Measurements from ENCODE around the gene LGALS9C.
"Not testable (repeated sequence)": the region's sequence is repeated elsewhere in the genome, so short reads cannot be mapped to it uniquely, and the experiment has no call there.

Gene LGALS9C

GRCh38 chr17:18476508-18477308 lies at the start of gene LGALS9C:
LGALS9C (plus strand) TSS chr17:18476789; CDS start chr17:18476855, 66 bp downstream.
- FAIRE-seq; DNase-seq (ENCODE audit: insufficient read length, low spot score): not testable (repeated sequence)

GRCh38 chr17:18432206-18432605 lies 44.4 kb upstream of the LGALS9C start:
- not testable (repeated sequence) for FAIRE-seq; DNase-seq (ENCODE audit: insufficient read length, low spot score)

GRCh38 chr17:18439465-18439870 lies 37.1 kb upstream of the LGALS9C start:
- not testable (repeated sequence) for FAIRE-seq; DNase-seq (ENCODE audit: insufficient read length, low spot score)

- not testable (repeated sequence) for FAIRE-seq; DNase-seq (ENCODE audit: insufficient read length, low spot score)
Observed at GRCh38 chr17:18442093-18442492, 34.5 kb upstream of the LGALS9C start.

DNA sequence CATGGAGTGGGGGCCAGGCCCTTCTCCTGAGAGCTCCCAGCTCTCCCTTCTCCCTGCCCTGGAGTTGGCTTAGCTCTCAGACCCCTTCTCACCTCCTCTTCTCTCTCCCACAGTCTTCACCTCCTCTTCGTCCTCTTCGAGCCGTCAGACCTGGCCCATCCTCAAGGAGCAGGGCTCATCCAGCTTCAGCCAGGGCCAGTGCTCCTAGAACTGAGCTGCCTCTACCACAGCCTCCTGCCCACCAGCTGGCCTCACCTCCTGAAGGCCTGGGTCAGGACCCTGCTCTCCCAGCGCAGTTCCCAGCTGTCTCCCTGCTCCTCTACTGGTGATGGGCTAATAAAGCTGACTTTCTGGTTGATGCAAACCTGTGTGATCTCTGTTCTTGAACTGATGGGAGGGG lies 34.1 kb upstream of the LGALS9C start:
- not testable (repeated sequence) for FAIRE-seq; DNase-seq (ENCODE audit: insufficient read length, low spot score)

- FAIRE-seq, result not testable (repeated sequence)
Observed at GRCh38 chr17:18447476-18448205, 28.9 kb upstream of the LGALS9C start.

GRCh38 chr17:18448311-18448710 lies 28.3 kb upstream of the LGALS9C start:
- DNase-seq (ENCODE audit: insufficient read length, low spot score); FAIRE-seq: not testable (repeated sequence)

More at GRCh38 chr17:18447476-18448205, 28.9 kb upstream of the LGALS9C start:
- not testable (repeated sequence) for DNase-seq (ENCODE audit: insufficient read length, low spot score)

GRCh38 chr17:18449833-18450232 lies 26.8 kb upstream of the LGALS9C start:
- DNase-seq (ENCODE audit: insufficient read length, low spot score); FAIRE-seq: not testable (repeated sequence)

GRCh38 chr17:18450998-18451397 lies 25.6 kb upstream of the LGALS9C start:
- not testable (repeated sequence) for FAIRE-seq; DNase-seq (ENCODE audit: insufficient read length, low spot score)

DNA sequence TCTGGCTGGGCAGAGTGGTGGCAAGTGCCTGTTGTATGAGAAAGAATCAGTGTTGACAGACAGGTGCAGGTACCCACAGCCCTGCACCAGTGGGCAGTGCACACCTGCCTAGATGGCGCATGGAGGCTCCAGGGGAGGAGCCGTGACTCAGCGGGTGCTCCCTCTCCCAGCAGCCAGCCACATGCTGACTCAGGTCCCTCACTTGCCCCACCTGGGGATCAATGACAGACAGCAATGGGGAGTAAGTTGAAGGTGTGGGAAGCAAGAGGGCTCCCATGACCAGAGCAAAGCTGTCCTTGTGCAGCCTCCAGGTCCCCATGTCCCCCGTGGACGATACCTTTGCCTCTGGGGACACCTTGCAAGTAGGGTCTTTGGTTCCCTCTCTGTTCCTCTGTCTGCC lies 24.6 kb upstream of the LGALS9C start:
- not testable (repeated sequence) for FAIRE-seq; DNase-seq (ENCODE audit: insufficient read length, low spot score)

- DNase-seq (ENCODE audit: insufficient read length, low spot score); FAIRE-seq: not testable (repeated sequence)
Observed at GRCh38 chr17:18459035-18459434, 17.6 kb upstream of the LGALS9C start.

GRCh38 chr17:18463831-18464502 lies 12.6 kb upstream of the LGALS9C start:
- not testable (repeated sequence) for FAIRE-seq; DNase-seq (ENCODE audit: insufficient read length, low spot score)

DNA sequence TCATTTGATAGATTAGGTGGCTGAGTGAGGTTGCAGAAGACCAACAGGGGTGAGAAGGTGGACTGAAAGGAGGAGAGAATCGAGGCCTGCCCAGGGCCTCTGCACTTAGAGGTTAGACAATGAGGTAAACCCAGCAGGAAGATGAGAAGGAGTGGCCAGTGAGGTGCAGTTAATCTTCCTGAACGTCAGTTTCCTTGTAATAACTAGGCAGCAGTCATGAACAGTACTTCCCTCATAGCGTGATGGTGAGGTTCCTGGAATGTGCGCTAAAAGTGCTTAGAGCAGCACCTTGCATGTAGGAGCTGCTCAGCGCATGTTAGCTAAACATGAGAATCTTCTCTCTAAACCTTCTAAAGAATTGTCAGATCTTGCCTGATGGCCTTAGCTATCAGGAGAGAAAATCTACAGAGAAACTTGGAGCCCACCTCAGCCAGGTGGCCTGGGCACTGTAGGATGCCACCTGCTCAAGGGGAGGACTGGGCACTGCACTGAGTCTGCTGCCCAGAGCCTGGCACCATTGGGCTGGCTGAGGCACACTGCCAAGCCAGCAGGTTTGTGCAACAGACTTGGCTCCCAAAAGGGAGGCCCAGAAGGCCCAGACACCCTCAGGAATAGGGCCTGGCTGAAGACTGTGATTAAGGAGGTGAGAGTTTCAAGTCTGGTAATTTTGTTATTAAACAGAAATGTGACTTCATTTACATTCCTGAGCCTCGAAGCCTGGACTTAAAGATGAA lies 10.2 kb upstream of the LGALS9C start:
- FAIRE-seq; DNase-seq (ENCODE audit: insufficient read length, low spot score): not testable (repeated sequence)

DNA sequence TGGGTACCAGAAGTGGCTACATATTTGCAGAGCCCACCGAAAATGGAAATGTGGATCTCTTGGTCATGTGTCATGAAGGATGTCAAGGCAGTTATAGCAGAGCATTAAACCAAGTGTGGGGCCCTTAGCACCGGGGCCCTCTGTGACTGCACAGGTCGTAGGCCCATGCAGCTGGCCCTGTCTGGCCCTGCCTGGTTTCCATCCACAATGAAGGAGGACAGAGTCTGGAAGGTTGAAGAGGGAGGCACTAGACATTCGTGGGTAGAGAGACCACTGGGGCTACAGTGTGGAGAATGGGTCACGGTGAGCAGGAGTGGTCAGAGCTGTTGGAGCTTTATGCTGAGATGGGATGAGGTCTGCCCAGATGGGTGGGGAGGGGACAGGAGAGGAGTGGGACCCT lies 9.6 kb upstream of the LGALS9C start:
- not testable (repeated sequence) for DNase-seq (ENCODE audit: insufficient read length, low spot score); FAIRE-seq

- not testable (repeated sequence) for FAIRE-seq; DNase-seq (ENCODE audit: insufficient read length, low spot score)
Observed at GRCh38 chr17:18468472-18469171, 8.0 kb upstream of the LGALS9C start.

- FAIRE-seq; DNase-seq (ENCODE audit: insufficient read length, low spot score): not testable (repeated sequence)
Observed at GRCh38 chr17:18469837-18470236, 6.8 kb upstream of the LGALS9C start.

GRCh38 chr17:18470345-18470930 lies 6.2 kb upstream of the LGALS9C start:
- FAIRE-seq, result not testable (repeated sequence)

DNA sequence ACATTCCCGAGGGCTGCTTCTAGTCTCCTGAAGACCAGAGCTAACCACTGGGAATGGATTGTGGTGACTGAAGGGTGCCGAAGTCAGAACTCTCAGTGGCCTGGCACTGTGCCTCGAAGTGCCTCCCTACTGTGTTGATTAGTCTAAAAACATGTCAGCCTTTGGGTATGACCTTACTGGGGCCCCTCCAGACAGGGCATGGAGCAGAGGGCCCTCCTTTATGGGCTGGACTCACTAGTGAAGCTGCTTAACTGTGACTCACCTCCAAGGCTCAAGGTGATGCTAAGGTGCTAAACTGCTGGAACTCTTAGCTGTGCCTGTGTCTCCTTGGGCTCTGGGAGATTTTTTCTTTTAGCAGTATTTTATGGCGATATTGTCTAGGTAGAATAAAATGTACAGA lies 2.6 kb upstream of the LGALS9C start:
- not testable (repeated sequence) for FAIRE-seq; DNase-seq (ENCODE audit: insufficient read length, low spot score)

More at GRCh38 chr17:18470345-18470930, 6.2 kb upstream of the LGALS9C start:
- not testable (repeated sequence) for DNase-seq (ENCODE audit: insufficient read length, low spot score)

DNA sequence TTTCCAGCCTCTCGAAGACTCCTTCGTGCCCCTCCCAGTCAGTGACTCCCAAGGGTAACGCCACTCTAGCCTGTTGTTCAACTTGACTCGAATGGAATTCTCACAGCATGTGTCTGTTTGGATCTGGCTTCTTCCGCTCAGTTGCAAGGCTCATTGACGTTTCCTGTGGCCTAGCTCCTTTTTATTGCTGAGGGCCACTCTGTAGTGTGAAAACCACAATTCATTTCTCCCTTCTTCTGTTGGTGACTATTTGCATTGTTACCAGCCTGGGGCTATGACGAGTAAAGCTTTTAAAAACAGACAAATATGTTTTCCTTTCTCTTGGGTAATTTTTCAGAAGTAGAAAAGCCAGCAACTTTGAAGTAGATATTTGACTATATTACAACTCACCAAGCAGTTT lies 1.8 kb upstream of the LGALS9C start:
- FAIRE-seq; DNase-seq (ENCODE audit: insufficient read length, low spot score): not testable (repeated sequence)

All from D721Med (cell line).